ACC112 (cell line): ENCODE results near the gene TDRD1.
A peak's percentile ranks its signal among the peaks of the same experiment; 100 is the strongest.

Experiments
- H2AFZ ChIP-seq: fragments of 200-600 bp; sonication (generic); one replicate; pipeline ENCODE4 v1.6.0; 2017; ENCODE audit warnings: antibody characterized with exemption, low read length; ENCODE audit not compliant: unreplicated experiment
- H3K27ac ChIP-seq: fragments of 200-600 bp; sonication (generic); 2 replicates; pipeline ENCODE4 v1.5.1; 2014; ENCODE audit warnings: low read depth, mild to moderate bottlenecking, antibody characterized with exemption, low read length, moderate library complexity
- H3K27me3 ChIP-seq: fragments of 200-600 bp; sonication (generic); 2 replicates; pipeline ENCODE4 v1.6.1; 2014; ENCODE audit warnings: mild to moderate bottlenecking, antibody characterized with exemption, low read length, moderate library complexity, mixed read lengths; ENCODE audit not compliant: insufficient read depth
- H3K36me3 ChIP-seq: fragments of 200-600 bp; sonication (generic); 2 replicates; pipeline ENCODE4 v1.6.1; 2016; ENCODE audit warnings: mild to moderate bottlenecking, antibody characterized with exemption, low read length, moderate library complexity, mixed read lengths; ENCODE audit not compliant: insufficient read depth
- H3K4me1 ChIP-seq: fragments of 200-600 bp; sonication (generic); one replicate; pipeline ENCODE4 v1.6.1; 2016; ENCODE audit warnings: low read length, mixed read lengths; ENCODE audit not compliant: insufficient read depth, unreplicated experiment, control insufficient read depth
- H3K4me3 ChIP-seq: fragments of 200-600 bp; sonication (generic); 2 replicates; pipeline ENCODE4 v1.5.1; 2014; ENCODE audit warnings: mild to moderate bottlenecking, low read depth, low read length
- H3K79me2 ChIP-seq: fragments of 200-600 bp; sonication (generic); one replicate; pipeline ENCODE4 v1.6.0; 2016; ENCODE audit warnings: low read length; ENCODE audit not compliant: control insufficient read depth, unreplicated experiment, insufficient read depth

TDRD1 gene

GRCh38 chr10:114174695-114175188 lies 4.4 kb upstream of the TDRD1 start:
- H3K27ac ChIP-seq, result peak overlapping the region; percentile 52; the same call in 1 of the 2 replicates
- H3K36me3 ChIP-seq, result 0 out of 2 replicates have a peak, but pooled peaks cover 6% of the 10 kb centered on the region
- H2AFZ ChIP-seq, result peak overlapping the region; percentile 91
- peaks cover 47% of the 10 kb centered on the region for H3K79me2 ChIP-seq
- H3K4me1 ChIP-seq, result peaks cover 19% of the 10 kb centered on the region
- H3K27me3 ChIP-seq, result no peaks in the 10 kb centered on the region
- H3K4me3 ChIP-seq, result peak overlapping the region; percentile 98

- Histone ChIP-seq H3K4me1 (peaks cover 19% of the 10 kb centered on the region), H3K27ac (no peak overlapping the region), H3K36me3 (0 out of 2 replicates have a peak, but pooled peaks cover 1% of the 10 kb centered on the region), H3K79me2 (peaks cover 48% of the 10 kb centered on the region), H2AFZ (no peak overlapping the region), H3K4me3 (no peak overlapping the region), H3K27me3 (no peaks in the 10 kb centered on the region)
These were observed 3.5 kb upstream of the TDRD1 start for GRCh38 chr10:114175667-114176066.

GRCh38 chr10:114176511-114176910 lies 2.6 kb upstream of the TDRD1 start:
- Histone ChIP-seq H3K27ac (no peak overlapping the region), H2AFZ (no peak overlapping the region), H3K4me3 (no peak overlapping the region), H3K36me3 (no peaks in the 10 kb centered on the region), H3K4me1 (peaks cover 19% of the 10 kb centered on the region), H3K27me3 (no peaks in the 10 kb centered on the region), H3K79me2 (peaks cover 47% of the 10 kb centered on the region)

- Histone ChIP-seq H3K27me3 (no peaks in the 10 kb centered on the region), H3K4me3 (peak overlapping the region; percentile 90)
These were observed 594 bp downstream of the TDRD1 start for GRCh38 chr10:114179747-114180146.

GRCh38 chr10:114180937-114181336 lies 1.8 kb downstream of the TDRD1 start:
- Histone ChIP-seq H3K79me2 (peaks cover 32% of the 10 kb centered on the region), H3K27ac (no peak overlapping the region), H3K4me3 (no peak overlapping the region), H3K4me1 (peaks cover 4% of the 10 kb centered on the region), H2AFZ (no peak overlapping the region), H3K27me3 (no peaks in the 10 kb centered on the region), H3K36me3 (no peaks in the 10 kb centered on the region)

More at GRCh38 chr10:114179747-114180146, 594 bp downstream of the TDRD1 start:
- Histone ChIP-seq H3K4me1 (peaks cover 9% of the 10 kb centered on the region), H3K27ac (no peak overlapping the region), H3K79me2 (peaks cover 31% of the 10 kb centered on the region), H2AFZ (peak overlapping the region; percentile 68), H3K36me3 (no peaks in the 10 kb centered on the region)

GRCh38 chr10:114181971-114182370 lies 2.8 kb downstream of the TDRD1 start:
- no peak overlapping the region for H3K4me3 ChIP-seq
- no peaks in the 10 kb centered on the region for H3K27me3 ChIP-seq
- H2AFZ ChIP-seq, result no peak overlapping the region
- H3K27ac ChIP-seq, result no peak overlapping the region
- peaks cover 32% of the 10 kb centered on the region for H3K79me2 ChIP-seq
- no peaks in the 10 kb centered on the region for H3K36me3 ChIP-seq
- H3K4me1 ChIP-seq, result peaks cover 4% of the 10 kb centered on the region

- Histone ChIP-seq H3K79me2 (peaks cover 32% of the 10 kb centered on the region), H3K27me3 (no peaks in the 10 kb centered on the region), H3K4me3 (no peak overlapping the region), H3K36me3 (no peaks in the 10 kb centered on the region), H3K4me1 (peaks cover 4% of the 10 kb centered on the region), H3K27ac (no peak overlapping the region), H2AFZ (no peak overlapping the region)
These were observed 4.4 kb downstream of the TDRD1 start for GRCh38 chr10:114183563-114183962.

GRCh38 chr10:114184276-114184675 lies 5.1 kb downstream of the TDRD1 start:
- Histone ChIP-seq H3K27ac (no peak overlapping the region), H2AFZ (no peak overlapping the region), H3K79me2 (peaks cover 31% of the 10 kb centered on the region), H3K27me3 (no peaks in the 10 kb centered on the region), H3K36me3 (no peaks in the 10 kb centered on the region), H3K4me1 (no peaks in the 10 kb centered on the region), H3K4me3 (no peak overlapping the region)

GRCh38 chr10:114188001-114188400 lies 8.8 kb downstream of the TDRD1 start:
- Histone ChIP-seq H3K27ac (no peak overlapping the region), H3K27me3 (peaks cover 4% of the 10 kb centered on the region; the same call in 1 of the 2 replicates), H2AFZ (no peak overlapping the region), H3K36me3 (no peaks in the 10 kb centered on the region), H3K4me3 (no peak overlapping the region), H3K79me2 (peaks cover 9% of the 10 kb centered on the region), H3K4me1 (no peaks in the 10 kb centered on the region)

- peaks cover 6% of the 10 kb centered on the region for H3K79me2 ChIP-seq
- no peak overlapping the region for H3K4me3 ChIP-seq
- no peak overlapping the region for H2AFZ ChIP-seq
- H3K4me1 ChIP-seq, result no peaks in the 10 kb centered on the region
- no peaks in the 10 kb centered on the region for H3K36me3 ChIP-seq
- H3K27ac ChIP-seq, result no peak overlapping the region
- H3K27me3 ChIP-seq, result peaks cover 4% of the 10 kb centered on the region; the same call in 1 of the 2 replicates
These were observed 9.7 kb downstream of the TDRD1 start for GRCh38 chr10:114188900-114189299.

- no peak overlapping the region for H3K27ac ChIP-seq
- H3K4me3 ChIP-seq, result no peak overlapping the region
- H3K79me2 ChIP-seq, result peaks cover 2% of the 10 kb centered on the region
- H3K4me1 ChIP-seq, result no peaks in the 10 kb centered on the region
- H2AFZ ChIP-seq, result no peak overlapping the region
- no peaks in the 10 kb centered on the region for H3K36me3 ChIP-seq
- peaks cover 4% of the 10 kb centered on the region; the same call in 1 of the 2 replicates for H3K27me3 ChIP-seq
These were observed 10.5 kb downstream of the TDRD1 start for GRCh38 chr10:114189700-114190099.
